PC-9 (cell line): Measurements from ENCODE around the gene APOC4.

Experiments used
- EZH2 ChIP-seq: fragments of 200-600 bp; sonication (generic); IDR thresholded peaks from 2 replicates; pipeline ENCODE4 v1.8.0; 2017; ENCODE audit warnings: antibody characterized with exemption, low read depth
- TF ChIP-seq, protein P1 (sequence below): fragments of 200-600 bp; sonication (generic); conservative IDR thresholded peaks from 2 replicates; pipeline ENCODE4 v1.6.1; 2017; ENCODE audit warnings: mixed run types, antibody characterized with exemption, mild to moderate bottlenecking, moderate library complexity

DNA sequence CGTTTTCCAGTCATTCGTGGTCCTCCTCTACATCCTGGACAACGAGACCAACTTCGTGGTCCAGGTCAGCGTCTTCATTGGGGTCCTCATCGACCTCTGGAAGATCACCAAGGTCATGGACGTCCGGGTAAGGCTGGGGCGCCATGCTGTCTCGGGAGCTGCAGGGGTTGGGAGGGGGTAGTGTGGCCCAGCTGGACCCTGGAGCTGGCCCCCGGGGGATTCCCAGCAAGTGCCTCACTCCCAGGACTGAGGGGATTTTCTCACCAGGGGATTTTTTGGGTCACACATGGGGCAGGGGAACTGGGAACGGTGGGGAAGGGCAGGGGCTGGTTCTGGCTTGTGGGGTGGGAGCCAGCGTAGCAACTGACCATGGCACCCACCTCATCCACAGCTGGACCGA lies 48.4 kb downstream of the APOC4 start:
- TF ChIP-seq, protein P1, sequence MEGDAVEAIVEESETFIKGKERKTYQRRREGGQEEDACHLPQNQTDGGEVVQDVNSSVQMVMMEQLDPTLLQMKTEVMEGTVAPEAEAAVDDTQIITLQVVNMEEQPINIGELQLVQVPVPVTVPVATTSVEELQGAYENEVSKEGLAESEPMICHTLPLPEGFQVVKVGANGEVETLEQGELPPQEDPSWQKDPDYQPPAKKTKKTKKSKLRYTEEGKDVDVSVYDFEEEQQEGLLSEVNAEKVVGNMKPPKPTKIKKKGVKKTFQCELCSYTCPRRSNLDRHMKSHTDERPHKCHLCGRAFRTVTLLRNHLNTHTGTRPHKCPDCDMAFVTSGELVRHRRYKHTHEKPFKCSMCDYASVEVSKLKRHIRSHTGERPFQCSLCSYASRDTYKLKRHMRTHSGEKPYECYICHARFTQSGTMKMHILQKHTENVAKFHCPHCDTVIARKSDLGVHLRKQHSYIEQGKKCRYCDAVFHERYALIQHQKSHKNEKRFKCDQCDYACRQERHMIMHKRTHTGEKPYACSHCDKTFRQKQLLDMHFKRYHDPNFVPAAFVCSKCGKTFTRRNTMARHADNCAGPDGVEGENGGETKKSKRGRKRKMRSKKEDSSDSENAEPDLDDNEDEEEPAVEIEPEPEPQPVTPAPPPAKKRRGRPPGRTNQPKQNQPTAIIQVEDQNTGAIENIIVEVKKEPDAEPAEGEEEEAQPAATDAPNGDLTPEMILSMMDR, result no peak
- no peak for TF ChIP-seq EZH2
